Upper lobe of left lung (tissue), 4 donors: ENCODE measurements around the gene SYK.

Experiments used
- POLR2AphosphoS5 ChIP-seq, 2 donors: sonication (generic); formaldehyde crosslinking; IDR thresholded peaks; one replicate each; pipeline ENCODE4 v1.5.1; 2017; ENCODE audit warnings: antibody characterized with exemption in 2 of 2
- TF ChIP-seq, protein P1 (sequence below), 6 experiments: fragments of 450-650 bp in 4 of 6; fragments of 200-600 bp in 2 of 6; sonication (generic) in 2 of 6; IDR thresholded peaks; one replicate each; pipeline ENCODE4 v1.5.1; 2016 to 2019; ENCODE audit warnings: antibody characterized with exemption in 6 of 6

DNA sequence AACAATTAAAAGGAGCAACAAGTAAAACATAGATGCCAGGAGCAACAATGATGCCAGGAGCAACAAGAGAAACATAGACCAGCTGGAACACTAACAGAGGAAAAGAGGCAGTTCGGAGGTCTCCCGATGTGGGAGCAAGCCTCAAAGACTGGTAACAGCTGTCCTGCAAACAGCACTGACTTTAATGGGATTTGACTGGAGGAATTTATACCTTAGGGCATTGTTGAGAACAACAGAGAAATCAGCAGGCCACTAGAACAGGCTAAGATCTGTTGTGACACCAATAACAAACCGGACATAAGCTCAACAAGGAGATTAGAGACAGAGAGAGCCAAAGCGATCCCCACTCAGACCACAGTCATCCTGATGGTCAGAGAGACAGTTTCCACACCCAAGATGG is 11.8 kb upstream of the SYK start:
- TF ChIP-seq POLR2AphosphoS5 (IDR thresholded peaks at IDR 0.05) = no peak
- TF ChIP-seq, protein P1, sequence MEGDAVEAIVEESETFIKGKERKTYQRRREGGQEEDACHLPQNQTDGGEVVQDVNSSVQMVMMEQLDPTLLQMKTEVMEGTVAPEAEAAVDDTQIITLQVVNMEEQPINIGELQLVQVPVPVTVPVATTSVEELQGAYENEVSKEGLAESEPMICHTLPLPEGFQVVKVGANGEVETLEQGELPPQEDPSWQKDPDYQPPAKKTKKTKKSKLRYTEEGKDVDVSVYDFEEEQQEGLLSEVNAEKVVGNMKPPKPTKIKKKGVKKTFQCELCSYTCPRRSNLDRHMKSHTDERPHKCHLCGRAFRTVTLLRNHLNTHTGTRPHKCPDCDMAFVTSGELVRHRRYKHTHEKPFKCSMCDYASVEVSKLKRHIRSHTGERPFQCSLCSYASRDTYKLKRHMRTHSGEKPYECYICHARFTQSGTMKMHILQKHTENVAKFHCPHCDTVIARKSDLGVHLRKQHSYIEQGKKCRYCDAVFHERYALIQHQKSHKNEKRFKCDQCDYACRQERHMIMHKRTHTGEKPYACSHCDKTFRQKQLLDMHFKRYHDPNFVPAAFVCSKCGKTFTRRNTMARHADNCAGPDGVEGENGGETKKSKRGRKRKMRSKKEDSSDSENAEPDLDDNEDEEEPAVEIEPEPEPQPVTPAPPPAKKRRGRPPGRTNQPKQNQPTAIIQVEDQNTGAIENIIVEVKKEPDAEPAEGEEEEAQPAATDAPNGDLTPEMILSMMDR (IDR thresholded peaks at IDR 0.05) = no peak
